OCI-LY1 (cell line): ENCODE measurements around the gene OCIAD1.

Experiments used
- H2AFZ ChIP-seq: fragments of 200-600 bp; sonication (generic), shearing (Covaris generic); 2 replicates; pipeline ENCODE4 v1.6.0; 2014; ENCODE audit warnings: antibody characterized with exemption, mild to moderate bottlenecking, low read length
- H3F3A ChIP-seq: fragments of 200-600 bp; sonication (generic), shearing (Covaris generic); 2 replicates; pipeline ENCODE4 v1.6.0; 2014; ENCODE audit warnings: mild to moderate bottlenecking, antibody characterized with exemption, low read length, moderate library complexity; ENCODE audit not compliant: insufficient read depth
- H3K27ac ChIP-seq: fragments of 200-600 bp; sonication (generic); 2 replicates; pipeline ENCODE4 v1.5.1; 2014; ENCODE audit warnings: low read length, mixed run types, mild to moderate bottlenecking, low read depth; ENCODE audit not compliant: poor library complexity, severe bottlenecking
- H3K27me3 ChIP-seq: fragments of 200-600 bp; sonication (generic); 2 replicates; pipeline ENCODE4 v1.6.0; 2014; ENCODE audit warnings: antibody characterized with exemption, mild to moderate bottlenecking, low read length, moderate library complexity; ENCODE audit not compliant: insufficient read depth
- H3K36me3 ChIP-seq: fragments of 200-600 bp; sonication (generic); 2 replicates; pipeline ENCODE4 v1.6.1; 2014; ENCODE audit warnings: mild to moderate bottlenecking, antibody characterized with exemption, low read length, moderate library complexity, mixed read lengths; ENCODE audit not compliant: insufficient read depth
- H3K4me1 ChIP-seq: fragments of 200-600 bp; sonication (generic); 2 replicates; pipeline ENCODE4 v1.5.1; 2014; ENCODE audit warnings: mild to moderate bottlenecking, low read length, moderate library complexity; ENCODE audit not compliant: insufficient read depth, severe bottlenecking
- H3K4me2 ChIP-seq: fragments of 200-600 bp; sonication (generic), shearing (Covaris generic); 2 replicates; pipeline ENCODE4 v1.6.1; 2014; ENCODE audit warnings: low read length
- H3K4me3 ChIP-seq: fragments of 200-600 bp; sonication (generic); 2 replicates; pipeline ENCODE4 v1.5.1; 2014; ENCODE audit warnings: low read length, low read depth, mild to moderate bottlenecking, mixed read lengths; ENCODE audit not compliant: poor library complexity, severe bottlenecking
- H3K79me2 ChIP-seq: fragments of 200-600 bp; shearing (Covaris generic); 2 replicates; pipeline ENCODE4 v1.6.1; 2016; ENCODE audit warnings: mixed run types, low read length, mixed read lengths; ENCODE audit not compliant: insufficient read depth
- H3K9ac ChIP-seq: fragments of 200-600 bp; sonication (generic), shearing (Covaris generic); 2 replicates; pipeline ENCODE4 v1.6.1; 2014; ENCODE audit warnings: mild to moderate bottlenecking, low read length, mixed read lengths
- H3K9me2 ChIP-seq: fragments of 200-600 bp; sonication (generic), shearing (Covaris generic); 2 replicates; pipeline ENCODE4 v1.6.1; 2014; ENCODE audit warnings: low read depth, mild to moderate bottlenecking, low read length, mixed read lengths
- H3K9me3 ChIP-seq: fragments of 200-600 bp; shearing (Covaris generic); 2 replicates; pipeline ENCODE4 v1.6.1; 2014; ENCODE audit warnings: low read length, mixed read lengths
- H4K20me1 ChIP-seq: fragments of 200-600 bp; sonication (generic), shearing (Covaris generic); 2 replicates; pipeline ENCODE4 v1.6.0; 2016; ENCODE audit warnings: mild to moderate bottlenecking, low read length; ENCODE audit not compliant: insufficient read depth
- CTCF ChIP-seq: fragments of 200-600 bp; sonication (generic), shearing (Covaris generic); IDR thresholded peaks from 2 replicates; pipeline ENCODE4 v1.5.1; 2017; ENCODE audit warnings: mild to moderate bottlenecking, antibody characterized with exemption, low read length, moderate library complexity, mixed read lengths
- EZH2 ChIP-seq: fragments of 200-600 bp; sonication (generic), shearing (Covaris generic); IDR thresholded peaks from 2 replicates; pipeline ENCODE4 v1.8.0; 2017; ENCODE audit warnings: borderline replicate concordance, mixed run types, mild to moderate bottlenecking, antibody characterized with exemption, low read length, moderate library complexity, mixed read lengths

The OCIAD1 gene

GRCh38 chr4:48851651-48852050 is 20.8 kb downstream of the OCIAD1 start:
- Histone ChIP-seq H3K27me3 (no peaks in the 10 kb centered on the region), H3K4me1 (no peaks in the 10 kb centered on the region), H3K79me2 (peaks cover 9% of the 10 kb centered on the region; the same call in 1 of the 2 replicates), H3F3A (no peaks in the 10 kb centered on the region), H3K9ac (no peak overlapping the region), H3K9me2 (no peaks in the 10 kb centered on the region), H3K4me2 (no peak overlapping the region), H3K27ac (no peak overlapping the region), H3K9me3 (no peaks in the 10 kb centered on the region), H2AFZ (no peak overlapping the region), H3K4me3 (no peak overlapping the region), H3K36me3 (peaks cover 77% of the 10 kb centered on the region), H4K20me1 (no peaks in the 10 kb centered on the region)
- no peak for TF ChIP-seq CTCF
- TF ChIP-seq EZH2, result no peak

- Histone ChIP-seq H3K27me3 (no peaks in the 10 kb centered on the region), H3K9me2 (no peaks in the 10 kb centered on the region), H3K27ac (no peak overlapping the region), H3K36me3 (peaks cover 79% of the 10 kb centered on the region), H3F3A (no peaks in the 10 kb centered on the region), H4K20me1 (no peaks in the 10 kb centered on the region), H3K4me1 (no peaks in the 10 kb centered on the region), H3K9me3 (no peaks in the 10 kb centered on the region), H2AFZ (no peak overlapping the region), H3K79me2 (no peaks in the 10 kb centered on the region), H3K4me2 (no peak overlapping the region), H3K4me3 (no peak overlapping the region), H3K9ac (no peak overlapping the region)
- TF ChIP-seq EZH2, result no peak
- no peak for TF ChIP-seq CTCF
Observed at GRCh38 chr4:48853604-48854394, 22.9 kb downstream of the OCIAD1 start.

- no peak overlapping the region for H2AFZ ChIP-seq
- H3K4me3 ChIP-seq, result no peak overlapping the region
- TF ChIP-seq CTCF, result no peak
- TF ChIP-seq EZH2, result no peak
- no peaks in the 10 kb centered on the region for H3K27me3 ChIP-seq
- no peaks in the 10 kb centered on the region for H3K9me3 ChIP-seq
- H3K36me3 ChIP-seq, result peaks cover 84% of the 10 kb centered on the region
- no peaks in the 10 kb centered on the region for H3K4me1 ChIP-seq
- no peak overlapping the region for H3K4me2 ChIP-seq
- H3F3A ChIP-seq, result no peaks in the 10 kb centered on the region
- H3K9me2 ChIP-seq, result no peaks in the 10 kb centered on the region
- no peaks in the 10 kb centered on the region for H4K20me1 ChIP-seq
- no peak overlapping the region for H3K9ac ChIP-seq
- no peaks in the 10 kb centered on the region for H3K79me2 ChIP-seq
- no peak overlapping the region for H3K27ac ChIP-seq
Observed at GRCh38 chr4:48854395-48854683, 23.5 kb downstream of the OCIAD1 start.
